Activated B cell treated with CpG ODN at 0.5 μM for 24 hours (primary cell): ENCODE data around the gene FFAR1. TPM values are rescaled to one million over a fixed set of nuclear protein-coding genes. Genes with fewer than 3 reads are reported as not detected.

Experiments
- ATAC-seq: fragments of 200-7000 bp; cut with Tn5 transposase; one replicate; pipeline ENCODE4 v1.10.0; 2021; ENCODE audit warnings: low read depth, mild to moderate bottlenecking, moderate library complexity
- CTCF ChIA-PET: fragments of 350-600 bp; sonication (Branson Sonifier 250); formaldehyde crosslinking; loops from one replicate; lab custom pipeline; 2021; ENCODE audit warnings: antibody characterized with exemption; lab: Charles Lee
- POLR2A ChIA-PET: fragments of 350-600 bp; sonication (Branson Sonifier 250); formaldehyde crosslinking; loops from one replicate; lab custom pipeline; 2021; ENCODE audit warnings: antibody characterized with exemption; lab: Charles Lee
- DNase-seq: peaks from one replicate; pipeline ENCODE4 v3.0.0; 2022
- H3K27ac Mint-ChIP-seq: one replicate; pipeline ENCODE4 v1.8.0; 2020; ENCODE audit warnings: mixed read lengths
- H3K27me3 Mint-ChIP-seq: one replicate; pipeline ENCODE4 v1.8.0; 2021; ENCODE audit warnings: mixed read lengths
- H3K36me3 Mint-ChIP-seq: one replicate; pipeline ENCODE4 v1.8.0; 2021; ENCODE audit warnings: low read depth, mixed read lengths
- H3K4me1 Mint-ChIP-seq: one replicate; pipeline ENCODE4 v1.8.0; 2021; ENCODE audit warnings: mixed read lengths
- H3K4me3 Mint-ChIP-seq: one replicate; pipeline ENCODE4 v1.8.0; 2020; ENCODE audit warnings: mild to moderate bottlenecking, mixed read lengths
- H3K9me3 Mint-ChIP-seq: one replicate; pipeline ENCODE4 v1.8.0; 2020; ENCODE audit warnings: mixed read lengths
- CTCF ChIP-seq: fragments of 200-600 bp; IDR thresholded peaks from one replicate; pipeline ENCODE4 v1.8.0; 2022; ENCODE audit warnings: antibody characterized with exemption, mild to moderate bottlenecking
- intact Hi-C: fragments of 100-400 bp; cut with micrococcal nuclease; formaldehyde crosslinking; loops from one replicate; pipeline ENCODE4 v1.15.1; 2024
- total RNA-seq: library from RNA; stranded (reverse); gene quantifications from 2 replicates; pipeline ENCODE4 v1.2.3, GENCODE V29; 2022

Gene FFAR1
- total RNA-seq, 1 donor from 2014 or later: 6.0 TPM

- Mint-ChIP-seq H3K27ac (no peak overlapping the region), H3K4me1 (no peaks in the 10 kb centered on the region), H3K27me3 (peaks cover 3% of the 10 kb centered on the region), H3K36me3 (peaks cover 3% of the 10 kb centered on the region), H3K9me3 (peaks cover 3% of the 10 kb centered on the region), H3K4me3 (no peak overlapping the region)
- CTCF ChIA-PET: no interaction called here
- POLR2A ChIA-PET: interaction anchor here (0.6 kb wide), 1 partner anchor 55 kb away, joined by 4 read pairs; no protein-coding TSS in a partner anchor
- DNase-seq (no peak), ATAC-seq (no peak)
- TF ChIP-seq CTCF: no peak
- intact Hi-C loops: no loop called here
Observed at GRCh38 chr19:35389192-35389861, 41.6 kb downstream of the FFAR1 start.

GRCh38 chr19:35392742-35393715 lies 45.3 kb downstream of the FFAR1 start:
- Mint-ChIP-seq H3K4me3 (no peak overlapping the region), H3K27ac (no peak overlapping the region), H3K9me3 (no peaks in the 10 kb centered on the region), H3K4me1 (no peaks in the 10 kb centered on the region), H3K36me3 (no peaks in the 10 kb centered on the region), H3K27me3 (peaks cover 3% of the 10 kb centered on the region)
- POLR2A ChIA-PET: no interaction called here
- ATAC-seq (no peak), DNase-seq (no peak)
- TF ChIP-seq CTCF: no peak
- intact Hi-C loops: no loop called here
- CTCF ChIA-PET: no interaction called here

GRCh38 chr19:35395382-35396199 lies 47.9 kb downstream of the FFAR1 start:
- intact Hi-C loops: no loop called here
- Mint-ChIP-seq H3K27ac (no peak overlapping the region), H3K4me1 (no peaks in the 10 kb centered on the region), H3K36me3 (no peaks in the 10 kb centered on the region), H3K4me3 (no peak overlapping the region), H3K9me3 (no peaks in the 10 kb centered on the region), H3K27me3 (peaks cover 3% of the 10 kb centered on the region)
- ChIA-PET POLR2A (no interaction called here), CTCF (interaction anchor here (0.7 kb wide), 1 partner anchor 142 kb away, joined by 3 read pairs; no protein-coding TSS in a partner anchor)
- DNase-seq: no peak
- ATAC-seq: no peak
- no peak for TF ChIP-seq CTCF

GRCh38 chr19:35396240-35396885 lies 48.7 kb downstream of the FFAR1 start:
- ChIA-PET CTCF (interaction anchor here (0.7 kb wide), 1 partner anchor 142 kb away, joined by 3 read pairs; no protein-coding TSS in a partner anchor), POLR2A (no interaction called here)
- Mint-ChIP-seq H3K27ac (no peak overlapping the region), H3K9me3 (no peaks in the 10 kb centered on the region), H3K4me3 (no peak overlapping the region), H3K4me1 (peaks cover 2% of the 10 kb centered on the region), H3K36me3 (no peaks in the 10 kb centered on the region), H3K27me3 (peaks cover 1% of the 10 kb centered on the region)
- intact Hi-C loops: no loop called here
- no peak for ATAC-seq
- TF ChIP-seq CTCF: no peak
- no peak for DNase-seq
